Measurements from ENCODE around the gene PDRG1.

PDRG1 gene

DNA sequence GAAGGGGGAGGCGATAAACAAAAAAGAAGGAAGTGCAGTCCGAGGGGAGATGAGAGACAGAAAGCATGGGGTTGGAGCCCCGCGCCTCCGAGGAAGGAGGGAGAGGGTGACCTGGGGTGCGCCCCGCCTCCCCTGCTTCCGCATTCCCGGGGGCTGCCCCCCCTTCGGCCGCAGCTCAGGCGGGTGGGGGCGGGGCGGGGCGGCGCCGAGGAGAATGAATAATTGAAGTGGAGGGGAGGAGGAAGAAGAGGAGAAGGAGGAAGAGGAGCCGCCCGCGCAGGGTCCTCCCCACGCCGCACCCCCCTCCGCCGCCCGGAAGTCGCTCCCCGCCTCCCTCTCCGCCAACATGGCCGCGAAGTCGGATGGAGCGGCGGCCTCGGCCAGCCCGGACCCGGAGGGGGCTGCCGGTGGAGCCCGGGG is 16.0 kb upstream of the PDRG1 start, which contains the start of gene XKR7:
XKR7 (plus strand) TSS at position 322 of the 420 bp plus-strand sequence; CDS start at position 347, 25 bp downstream.
- no peak for FAIRE-seq
- DNase-seq (ENCODE audit: insufficient read length, low spot score), result no peak

DNA sequence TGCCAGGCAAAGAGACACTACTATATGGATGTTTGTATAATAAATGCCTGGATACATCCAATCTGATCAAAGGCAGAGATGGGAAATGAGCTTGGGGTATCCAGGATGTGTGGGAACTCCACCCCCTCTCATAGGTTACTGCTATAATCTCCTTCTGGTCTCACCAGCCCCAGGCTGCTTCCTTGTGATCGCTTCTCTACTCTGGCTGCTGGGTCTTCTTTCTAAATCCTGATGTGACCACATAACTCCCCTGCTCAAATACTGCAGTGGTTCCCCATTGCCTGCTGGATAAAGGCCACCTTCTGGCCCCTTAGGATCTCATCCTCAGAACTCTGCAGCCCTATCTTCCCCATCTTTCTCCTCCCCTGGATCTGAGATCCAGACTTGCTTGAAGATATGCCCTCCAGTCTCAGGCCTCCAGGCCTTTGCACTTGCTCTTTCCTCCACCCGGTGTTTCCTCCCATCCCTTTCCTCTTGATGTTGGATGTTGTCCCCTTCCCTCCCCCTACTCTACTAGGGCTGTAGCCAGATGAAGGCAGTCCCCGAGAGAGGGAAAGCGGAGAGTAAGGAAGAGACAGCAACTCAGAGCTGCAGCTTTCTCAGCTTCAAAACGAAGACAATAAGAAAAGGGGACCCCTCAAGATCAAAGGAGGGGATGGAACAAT is 15.3 kb upstream of the PDRG1 start:
- FAIRE-seq (no peak), DNase-seq (ENCODE audit: insufficient read length, low spot score) (no peak)

DNA sequence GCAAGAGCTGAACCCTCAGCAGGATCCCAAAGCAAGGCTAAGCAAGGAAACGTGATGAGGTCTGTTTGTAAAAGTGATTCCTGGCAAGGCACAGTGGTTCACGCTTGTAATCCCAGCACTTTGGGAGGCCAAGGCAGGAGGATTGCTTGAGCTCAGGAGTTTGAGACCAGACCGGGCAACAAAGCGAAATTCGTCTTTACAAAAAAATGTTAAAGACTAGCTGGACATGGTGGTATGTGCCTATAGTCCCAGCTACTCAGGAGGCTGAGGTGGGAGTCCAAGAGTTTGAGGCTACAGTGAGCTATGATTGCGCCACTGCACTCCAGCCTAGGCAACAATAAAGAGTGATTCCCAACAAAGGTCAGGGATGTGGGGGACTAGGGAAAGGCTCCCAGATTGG is 12.0 kb upstream of the PDRG1 start:
- no peak for DNase-seq (ENCODE audit: insufficient read length, low spot score)
- FAIRE-seq, result no peak

DNA sequence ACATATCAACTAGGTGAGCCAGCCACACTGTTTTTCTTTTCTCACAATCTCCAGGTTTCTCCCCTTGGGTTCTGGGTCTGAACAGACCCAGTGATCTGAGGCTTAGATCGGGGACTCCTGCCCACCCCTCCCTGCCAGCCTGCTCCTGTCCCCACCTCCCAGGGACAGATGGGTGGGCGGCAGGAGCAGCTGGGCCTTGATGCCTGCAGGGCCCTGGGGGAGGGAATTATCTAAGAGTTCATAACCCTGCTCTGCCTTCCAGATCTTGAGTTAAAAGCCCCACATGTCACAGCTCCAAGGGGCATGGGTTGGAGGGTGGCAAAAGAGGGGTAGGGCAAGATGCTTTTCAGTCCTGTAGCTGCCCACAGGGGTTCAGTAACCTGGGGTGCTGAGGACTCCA is 10.9 kb upstream of the PDRG1 start:
- DNase-seq (ENCODE audit: insufficient read length, low spot score), result no peak
- no peak for FAIRE-seq

GRCh38 chr20:31956556-31957526 is 5.0 kb upstream of the PDRG1 start:
- DNase-seq (ENCODE audit: insufficient read length, low spot score) (no peak), FAIRE-seq (no peak)

DNA sequence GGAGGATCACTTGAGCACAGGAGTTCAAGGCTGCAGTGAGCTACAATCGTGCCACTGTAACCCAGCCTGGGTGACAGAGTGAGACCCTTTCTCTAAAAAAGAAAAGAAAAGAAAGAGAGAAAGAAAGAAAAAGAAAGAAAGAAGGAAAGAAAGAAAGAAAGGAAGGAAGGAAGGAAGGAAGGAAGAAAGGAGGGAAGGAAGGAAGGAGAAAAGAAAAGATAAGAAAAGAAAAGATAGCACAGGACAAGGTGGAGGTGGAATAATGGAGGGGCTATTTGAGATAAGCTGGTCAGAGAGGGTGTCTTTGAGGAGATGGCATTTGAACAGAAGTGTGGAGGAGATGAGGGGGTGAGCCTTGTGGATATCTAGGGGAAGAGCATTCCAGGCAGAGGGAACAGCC is 2.7 kb upstream of the PDRG1 start:
- FAIRE-seq, result no peak
- DNase-seq (ENCODE audit: insufficient read length, low spot score), result no peak

GRCh38 chr20:31953556-31954148 is 1.8 kb upstream of the PDRG1 start:
- DNase-seq (ENCODE audit: insufficient read length, low spot score) (no peak), FAIRE-seq (no peak)

- no peak for DNase-seq (ENCODE audit: insufficient read length, low spot score)
- FAIRE-seq, result no peak
Observed at GRCh38 chr20:31951203-31951529, 680 bp downstream of the PDRG1 start.

GRCh38 chr20:31949877-31950646 is 1.8 kb downstream of the PDRG1 start:
- DNase-seq (ENCODE audit: insufficient read length, low spot score) (no peak), FAIRE-seq (no peak)

- DNase-seq (ENCODE audit: insufficient read length, low spot score) (no peak), FAIRE-seq (no peak)
Observed at GRCh38 chr20:31948008-31948407, 3.8 kb downstream of the PDRG1 start.

- DNase-seq (ENCODE audit: insufficient read length, low spot score), result no peak
- no peak for FAIRE-seq
Observed at GRCh38 chr20:31945785-31946184, 6.1 kb downstream of the PDRG1 start.

DNA sequence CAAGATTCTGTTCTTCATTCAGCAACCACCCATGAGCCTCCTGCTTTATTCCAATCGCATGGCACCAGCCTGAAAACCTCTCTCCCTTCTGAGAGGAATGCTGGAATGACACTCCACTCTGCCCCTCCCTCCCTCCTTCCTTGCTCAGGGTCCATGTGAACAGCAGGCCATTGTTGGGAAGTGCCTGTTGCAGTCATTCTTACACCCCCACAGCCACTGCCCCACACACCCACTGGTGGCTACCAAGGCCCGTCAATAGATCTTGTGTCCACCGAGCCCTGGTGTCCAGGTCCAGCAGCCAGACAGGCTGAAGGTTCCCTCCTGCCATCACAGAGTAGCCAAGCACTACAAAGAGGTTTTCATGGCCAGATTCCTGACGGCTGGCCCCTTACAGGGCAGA is 6.5 kb downstream of the PDRG1 start:
- FAIRE-seq (no peak), DNase-seq (ENCODE audit: insufficient read length, low spot score) (no peak)

DNA sequence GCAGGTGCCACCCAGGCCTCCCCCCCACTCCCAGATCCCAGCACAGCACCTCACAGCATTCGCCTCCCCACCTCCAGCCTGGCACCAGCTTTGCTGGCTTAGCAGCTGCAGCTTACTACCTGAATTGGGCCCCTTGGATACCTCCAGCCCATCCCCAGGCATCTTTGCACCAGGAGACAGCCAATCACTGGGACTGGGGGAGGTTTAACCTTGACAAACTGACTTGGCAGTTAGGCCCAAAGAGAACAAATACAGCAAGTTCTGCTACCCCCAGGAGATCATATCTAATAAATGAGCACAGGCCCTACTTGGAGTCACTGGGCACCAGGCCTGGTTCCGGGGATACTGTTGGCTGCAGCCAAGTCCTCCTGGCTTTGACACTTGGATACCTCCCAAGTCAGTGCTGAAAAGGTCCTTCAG is 8.8 kb downstream of the PDRG1 start:
- FAIRE-seq (no peak), DNase-seq (ENCODE audit: insufficient read length, low spot score) (no peak)

DNA sequence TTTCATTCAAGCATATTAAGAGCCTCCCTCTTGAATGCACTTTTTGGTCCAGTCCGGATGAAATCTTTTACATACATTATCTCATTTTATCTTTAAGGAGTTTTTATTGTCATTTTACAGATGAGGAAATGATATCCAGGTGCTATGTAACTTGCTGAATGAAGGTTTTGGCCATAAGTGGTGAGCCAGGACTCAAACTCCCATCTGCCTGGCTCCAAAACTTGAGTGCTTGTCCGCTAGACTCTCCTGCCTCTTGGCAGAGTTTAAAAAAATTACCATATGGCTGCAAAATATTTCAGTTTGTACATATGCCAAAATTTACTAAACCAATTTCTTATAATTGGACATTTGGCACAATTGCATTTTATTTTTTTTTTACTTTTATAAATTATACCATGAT is 12.2 kb downstream of the PDRG1 start:
- no peak for FAIRE-seq
- no peak for DNase-seq (ENCODE audit: insufficient read length, low spot score)

DNA sequence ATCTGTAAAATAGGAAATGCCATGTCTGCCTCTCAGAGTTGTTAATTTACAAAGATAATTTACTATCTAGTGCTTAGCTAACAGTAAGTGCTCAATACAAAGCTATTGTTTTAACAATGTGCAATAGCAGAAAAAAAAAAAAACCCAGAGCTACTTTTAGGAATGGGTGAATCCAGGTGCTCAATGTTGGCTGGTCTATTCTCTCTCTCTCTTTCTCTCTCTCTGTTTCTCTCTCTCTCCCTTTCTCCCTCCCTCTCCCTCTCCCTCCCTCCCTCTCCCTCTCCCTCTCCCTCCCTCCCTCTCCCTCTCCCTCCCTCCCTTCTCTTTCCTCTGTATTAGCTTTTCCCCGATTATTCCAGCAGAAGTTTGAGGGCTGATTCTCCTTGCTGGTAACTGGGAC is 14.0 kb downstream of the PDRG1 start:
- no peak for DNase-seq (ENCODE audit: insufficient read length, low spot score)
- no peak for FAIRE-seq

GRCh38 chr20:31936420-31936819 is 15.4 kb downstream of the PDRG1 start:
- DNase-seq (ENCODE audit: insufficient read length, low spot score) (no peak), FAIRE-seq (no peak)

DNA sequence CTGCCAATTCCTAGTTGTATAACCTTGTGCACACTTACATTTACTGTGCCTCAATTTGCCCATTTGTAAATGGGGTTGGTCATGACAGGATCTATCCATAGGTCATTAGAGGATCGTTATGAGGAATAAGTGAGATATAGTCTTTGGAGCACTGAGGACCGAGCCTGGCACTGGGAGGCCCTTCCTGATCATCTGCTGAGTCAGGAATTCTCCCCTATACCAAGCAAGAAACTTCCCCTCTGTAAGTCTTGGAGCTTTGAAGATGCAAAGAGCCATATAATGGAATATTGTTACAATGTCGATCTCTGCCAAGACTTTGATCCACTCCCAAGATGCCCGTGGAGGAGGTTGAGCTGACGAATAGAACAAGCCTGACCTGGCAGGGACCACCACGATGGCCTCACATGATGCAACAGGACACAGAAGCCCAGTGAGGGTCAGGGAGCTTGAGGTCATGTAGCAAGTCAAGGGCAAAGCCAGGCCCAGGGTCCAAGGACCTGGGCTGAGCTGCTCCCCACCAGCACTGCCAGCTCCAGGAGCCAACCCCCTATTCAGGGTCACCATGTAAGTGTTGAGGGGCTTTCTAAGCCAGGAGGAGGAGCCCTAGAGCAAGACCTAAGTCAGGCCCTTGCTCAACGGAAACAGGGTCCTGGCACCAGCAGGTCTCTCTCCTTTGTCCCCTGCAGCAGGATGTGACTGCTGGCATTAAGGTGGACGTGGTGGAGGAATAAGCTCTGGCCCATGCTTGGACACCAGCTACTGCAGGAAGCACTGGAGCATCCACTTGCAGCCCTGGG is 16.7 kb downstream of the PDRG1 start:
- no peak for DNase-seq (ENCODE audit: insufficient read length, low spot score)
- FAIRE-seq, result no peak

DNA sequence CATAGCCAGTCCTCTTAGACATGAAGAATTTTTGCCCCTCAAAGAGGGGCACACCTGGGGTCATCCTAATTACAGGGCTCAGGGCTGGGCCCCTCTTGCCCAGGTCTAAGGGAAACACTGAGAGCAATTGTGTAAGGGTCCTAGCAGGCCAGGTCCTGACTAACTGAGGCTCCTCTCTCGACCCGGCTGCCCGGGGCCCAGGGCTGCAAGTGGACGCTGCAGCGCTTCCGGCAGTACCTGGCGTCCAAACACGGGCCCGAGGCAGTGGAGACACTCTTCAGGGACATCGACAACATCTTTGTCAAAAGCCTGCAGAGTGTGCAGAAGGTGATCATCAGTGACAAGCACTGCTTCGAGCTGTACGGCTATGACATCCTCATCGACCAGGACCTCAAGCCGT is 17.4 kb downstream of the PDRG1 start:
- FAIRE-seq, result no peak
- DNase-seq (ENCODE audit: insufficient read length, low spot score), result no peak

- FAIRE-seq (no peak), DNase-seq (ENCODE audit: insufficient read length, low spot score) (no peak)
Observed at GRCh38 chr20:31933698-31934097, 18.1 kb downstream of the PDRG1 start.

- DNase-seq (ENCODE audit: insufficient read length, low spot score) (no peak), FAIRE-seq (no peak)
Observed at GRCh38 chr20:31930779-31931178, 21.1 kb downstream of the PDRG1 start.

Data from GM19239 (cell line).